GM23338 (cell line): ENCODE results near the gene EXOSC1. TPM values are rescaled to one million over a fixed set of nuclear protein-coding genes. Genes with fewer than 3 reads are reported as not detected.
A peak's percentile ranks its signal among the peaks of the same experiment; 100 is the strongest.

Source experiments
- ATAC-seq: fragments of 200-7000 bp; cut with Tn5 transposase; 3 replicates; pipeline ENCODE4 v1.9.1; 2020
- DNase-seq: peaks from one replicate; pipeline ENCODE4 v3.0.0-alpha.2; 2015; ENCODE audit warnings: low spot score
- H2AFZ ChIP-seq: fragments of 200-600 bp; sonication (generic); 2 replicates; pipeline ENCODE4 v1.8.0; 2016; ENCODE audit warnings: antibody characterized with exemption, mild to moderate bottlenecking, moderate library complexity
- H3F3A ChIP-seq: fragments of 200-600 bp; sonication (generic); replicated peaks from 2 replicates; pipeline ENCODE4 v1.8.0; 2017; ENCODE audit warnings: antibody characterized with exemption, mixed run types, low read depth
- H3K27ac ChIP-seq: fragments of 200-600 bp; sonication (generic); 2 replicates; pipeline ENCODE4 v1.6.1; 2016; ENCODE audit warnings: low read depth
- H3K27me3 ChIP-seq: fragments of 200-600 bp; sonication (generic); 2 replicates; pipeline ENCODE4 v1.8.0; 2016; ENCODE audit warnings: mild to moderate bottlenecking, mixed run types, moderate library complexity; ENCODE audit not compliant: insufficient read depth
- H3K36me3 ChIP-seq: fragments of 200-600 bp; sonication (generic); 2 replicates; pipeline ENCODE4 v1.8.0; 2016; ENCODE audit warnings: mild to moderate bottlenecking; ENCODE audit not compliant: insufficient read depth
- H3K4me1 ChIP-seq: fragments of 200-600 bp; sonication (generic); 2 replicates; pipeline ENCODE4 v1.8.0; 2016; ENCODE audit warnings: mild to moderate bottlenecking, moderate library complexity; ENCODE audit not compliant: insufficient read depth
- H3K4me2 ChIP-seq: fragments of 200-600 bp; sonication (generic); 2 replicates; pipeline ENCODE4 v1.7.1; 2017; ENCODE audit warnings: mixed run types
- H3K4me3 ChIP-seq: fragments of 200-600 bp; sonication (generic); 2 replicates; pipeline ENCODE4 v1.6.1; 2016; ENCODE audit warnings: mixed run types
- H3K79me2 ChIP-seq: fragments of 200-600 bp; sonication (generic); replicated peaks from 2 replicates; pipeline ENCODE4 v1.8.0; 2017; ENCODE audit warnings: mild to moderate bottlenecking; ENCODE audit not compliant: insufficient read depth
- H3K9me2 ChIP-seq: fragments of 200-600 bp; sonication (generic); 2 replicates; pipeline ENCODE4 v1.8.0; 2017; ENCODE audit not compliant: insufficient read depth
- H4K20me1 ChIP-seq: fragments of 200-600 bp; sonication (generic); replicated peaks from 2 replicates; pipeline ENCODE4 v1.8.0; 2017; ENCODE audit warnings: mild to moderate bottlenecking; ENCODE audit not compliant: insufficient read depth
- H3K27ac Mint-ChIP-seq: 2 replicates; pipeline ENCODE4 v1.8.0; 2020; ENCODE audit warnings: inconsistent platforms, mild to moderate bottlenecking, moderate library complexity, mixed read lengths
- H3K27me3 Mint-ChIP-seq: 3 replicates; pipeline ENCODE4 v1.8.0; 2022; ENCODE audit warnings: low read depth, mild to moderate bottlenecking, moderate library complexity, mixed read lengths, inconsistent platforms; ENCODE audit not compliant: insufficient read depth, poor library complexity
- H3K36me3 Mint-ChIP-seq: 3 replicates; pipeline ENCODE4 v1.8.0; 2021; ENCODE audit warnings: low read depth, mild to moderate bottlenecking, inconsistent platforms, moderate library complexity, mixed read lengths
- H3K4me1 Mint-ChIP-seq: 3 replicates; pipeline ENCODE4 v1.8.0; 2020; ENCODE audit warnings: mild to moderate bottlenecking, inconsistent platforms, mixed read lengths
- H3K4me3 Mint-ChIP-seq: 3 replicates; pipeline ENCODE4 v1.8.0; 2021; ENCODE audit warnings: moderate library complexity, mild to moderate bottlenecking, inconsistent platforms, mixed read lengths
- H3K9me3 Mint-ChIP-seq: 3 replicates; pipeline ENCODE4 v1.8.0; 2020; ENCODE audit warnings: moderate library complexity, mild to moderate bottlenecking, inconsistent platforms, mixed read lengths
- CTCF ChIP-seq, 2 experiments: fragments of 200-600 bp in 1 of 2; sonication (generic) in 1 of 2; conservative IDR thresholded peaks; 2 replicates each; pipeline versions ENCODE4 v1.5.1 to v1.6.1; 2016 to 2017; ENCODE audit warnings: antibody characterized with exemption in 2 of 2, low read depth in 2 of 2, mild to moderate bottlenecking in 2 of 2, moderate library complexity in 1 of 2
- EZH2phosphoT487 ChIP-seq: fragments of 200-600 bp; sonication (generic); IDR thresholded peaks from one replicate; pipeline ENCODE4 v1.8.1; 2018; ENCODE audit warnings: antibody characterized with exemption; ENCODE audit not compliant: unreplicated experiment
- REST ChIP-seq: IDR thresholded peaks from one replicate; pipeline ENCODE4 v1.6.1; 2018; ENCODE audit warnings: antibody characterized with exemption; ENCODE audit not compliant: unreplicated experiment
- polyA plus RNA-seq: library from polyadenylated mRNA; unstranded; fragments of >200 nt; fragmentation: Nextera tagmentation; extraction: Ambion mirVana; gene quantifications from 2 replicates; pipeline ENCODE4 v1.2.1, GENCODE V29; 2016
- total RNA-seq: library from RNA; depleted of rRNA; stranded (reverse); fragments of >200 nt; shearing (Covaris generic); gene quantifications from 2 replicates; pipeline ENCODE4 v1.2.3, GENCODE V29; 2014

The EXOSC1 gene
- total and polyA plus RNA-seq, 2 experiments from 2014 or later: 63.6 to 131 TPM

- peak; percentile 37 for DNase-seq
- peaks cover 10% of the 10 kb centered on the region for H3K4me1 ChIP-seq
Measured at GRCh38 chr10:97426776-97427570, 18.8 kb downstream of the EXOSC1 start.

More at GRCh38 chr10:97426776-97427570, 18.8 kb downstream of the EXOSC1 start:
- Histone ChIP-seq H3K27ac (peak overlapping the region; percentile 97), H4K20me1 (peaks cover 32% of the 10 kb centered on the region), H3K36me3 (peaks cover 34% of the 10 kb centered on the region), H3F3A (peaks cover 45% of the 10 kb centered on the region), H3K79me2 (peaks cover 52% of the 10 kb centered on the region), H2AFZ (no peak overlapping the region), H3K27me3 (no peaks in the 10 kb centered on the region), H3K4me2 (peak overlapping the region; percentile 94), H3K9me2 (no peaks in the 10 kb centered on the region), H3K4me3 (peak overlapping the region; percentile 99)
- H3K27me3 Mint-ChIP-seq: peaks cover 25% of the 10 kb centered on the region
- no peaks in the 10 kb centered on the region; the same call in 2 of the 3 replicates for H3K9me3 Mint-ChIP-seq
- ATAC-seq: peak; percentile 28
- H3K36me3 Mint-ChIP-seq: peaks cover 51% of the 10 kb centered on the region
- peaks cover 12% of the 10 kb centered on the region for H3K4me1 Mint-ChIP-seq
- peak overlapping the region; percentile 97 for H3K27ac Mint-ChIP-seq
- no peak for TF ChIP-seq CTCF (conservative IDR thresholded peaks at IDR 0.05; ENCODE audit: low read depth in 2 of 2)
- TF ChIP-seq EZH2phosphoT487: no peak
- TF ChIP-seq REST: no peak
- H3K4me3 Mint-ChIP-seq: peak overlapping the region; percentile 93
